HG03575 (cell line): ENCODE data around the gene SMIM11.
"Not testable (repeated sequence)": the region's sequence is repeated elsewhere in the genome, so short reads cannot be mapped to it uniquely, and the experiment has no call there.

Experiments used
- ATAC-seq: cut with Tn5 transposase; IDR thresholded peaks from one replicate; pipeline ENCODE4 v1.9.1; 2021; ENCODE audit not compliant: unreplicated experiment, insufficient number of reproducible peaks, low FRiP score; ENCODE audit errors: extremely low read depth

The SMIM11 gene

GRCh38 chr21:34404742-34405141, 29.4 kb downstream of the SMIM11 start:
- ATAC-seq = not testable (repeated sequence)

- not testable (repeated sequence) for ATAC-seq
Measured at GRCh38 chr21:34405686-34406085, 30.4 kb downstream of the SMIM11 start.

GRCh38 chr21:34406102-34406501, 30.8 kb downstream of the SMIM11 start:
- not testable (repeated sequence) for ATAC-seq

GRCh38 chr21:34406676-34407075, 31.4 kb downstream of the SMIM11 start:
- not testable (repeated sequence) for ATAC-seq

GRCh38 chr21:34407294-34407693, 32.0 kb downstream of the SMIM11 start:
- ATAC-seq = not testable (repeated sequence)

GRCh38 chr21:34417448-34418077, 42.3 kb downstream of the SMIM11 start:
- ATAC-seq = not testable (repeated sequence)

GRCh38 chr21:34423805-34424204, 48.5 kb downstream of the SMIM11 start, which contains the start of gene SMIM34:
SMIM34 (minus strand) TSS chr21:34423951; CDS start chr21:34423839, 112 bp downstream.
- ATAC-seq = not testable (repeated sequence)

GRCh38 chr21:34427339-34427738, 52.0 kb downstream of the SMIM11 start:
- not testable (repeated sequence) for ATAC-seq

GRCh38 chr21:34428441-34428840, 53.1 kb downstream of the SMIM11 start:
- ATAC-seq = not testable (repeated sequence)

- not testable (repeated sequence) for ATAC-seq
Measured at GRCh38 chr21:34429710-34430109, 54.4 kb downstream of the SMIM11 start.
